Measurements from ENCODE around the gene LRRC37B.
"Not testable (repeated sequence)": the region's sequence is repeated elsewhere in the genome, so short reads cannot be mapped to it uniquely, and the experiment has no call there.

LRRC37B gene

GRCh38 chr17:32006957-32007462 is at the start of gene LRRC37B:
TSS of gene LRRC37B (plus strand) at chr17:32007383. CDS start at chr17:32021393, 14,010 bp downstream.
- peak; percentile 51 for DNase-seq

GRCh38 chr17:31964131-31964530 is 43.1 kb upstream of the LRRC37B start:
- DNase-seq = not testable (repeated sequence)

- DNase-seq = no peak
Measured at GRCh38 chr17:31967648-31968047, 39.5 kb upstream of the LRRC37B start.

GRCh38 chr17:31970416-31970815 is 36.8 kb upstream of the LRRC37B start:
- DNase-seq = not testable (repeated sequence)

GRCh38 chr17:31974269-31975071 is 32.7 kb upstream of the LRRC37B start:
- not testable (repeated sequence) for DNase-seq

- DNase-seq = not testable (repeated sequence)
Measured at GRCh38 chr17:31975391-31975790, 31.8 kb upstream of the LRRC37B start.

- DNase-seq = not testable (repeated sequence)
Measured at GRCh38 chr17:31991821-31992220, 15.4 kb upstream of the LRRC37B start.

- DNase-seq = no peak
Measured at GRCh38 chr17:31997005-31997404, 10.2 kb upstream of the LRRC37B start.

- DNase-seq = no peak
Measured at GRCh38 chr17:32007463-32008298, 498 bp downstream of the LRRC37B start.

GRCh38 chr17:32009262-32009542 is 2.0 kb downstream of the LRRC37B start:
- no peak for DNase-seq

GRCh38 chr17:32010114-32010513 is 2.9 kb downstream of the LRRC37B start:
- DNase-seq = no peak

GRCh38 chr17:32015245-32016013 is 8.2 kb downstream of the LRRC37B start:
- peak; percentile 76 for DNase-seq

GRCh38 chr17:32016231-32016630 is 9.0 kb downstream of the LRRC37B start:
- DNase-seq = no peak

- no peak for DNase-seq
Measured at GRCh38 chr17:32019228-32019627, 12.0 kb downstream of the LRRC37B start.

- no peak for DNase-seq
Measured at GRCh38 chr17:32020943-32021614, 13.9 kb downstream of the LRRC37B start.

- no peak for DNase-seq
Measured at GRCh38 chr17:32021615-32021955, 14.4 kb downstream of the LRRC37B start.

GRCh38 chr17:32022554-32022953 is 15.4 kb downstream of the LRRC37B start:
- DNase-seq = not testable (repeated sequence)

GRCh38 chr17:32027271-32027670 is 20.1 kb downstream of the LRRC37B start:
- DNase-seq = not testable (repeated sequence)

- no peak for DNase-seq
Measured at GRCh38 chr17:32033223-32033622, 26.0 kb downstream of the LRRC37B start.

GRCh38 chr17:32033812-32034211 is 26.6 kb downstream of the LRRC37B start:
- DNase-seq = not testable (repeated sequence)

- DNase-seq = not testable (repeated sequence)
Measured at GRCh38 chr17:32040246-32040645, 33.1 kb downstream of the LRRC37B start.

- DNase-seq = not testable (repeated sequence)
Measured at GRCh38 chr17:32041306-32041875, 34.2 kb downstream of the LRRC37B start.

All from NCI-H1417 treated with DMSO at 0.1 percent for 48 hours (cell line).